ENCODE data around the gene NRXN3. TPM values are rescaled to one million over a fixed set of nuclear protein-coding genes. Genes with fewer than 3 reads are reported as not detected.

Gene NRXN3
- total and polyA plus RNA-seq, 4 donors: 21.9 to 73.4 (median 65.7) TPM

GRCh38 chr14:79911744-79912143 is 1741.6 kb downstream of the NRXN3 start:
- Histone ChIP-seq H3K4me1 (ENCODE audit: control insufficient read depth, insufficient read depth, low read length) (no peaks in the 10 kb centered on the region), H3K27me3 (ENCODE audit: control insufficient read depth, insufficient read depth, low read length) (no peaks in the 10 kb centered on the region), H3K27ac (ENCODE audit: low read depth, low read length) (no peak overlapping the region), H3K9me3 (ENCODE audit: control insufficient read depth, insufficient read depth, low read length) (no peaks in the 10 kb centered on the region), H3K4me3 (ENCODE audit: low read depth, low read length) (no peak overlapping the region), H3K36me3 (ENCODE audit: control insufficient read depth, insufficient read depth, low read length) (no peaks in the 10 kb centered on the region)
- no peak for DNase-seq (ENCODE audit: low read depth in 4 of 6, low spot score in 6 of 6)
- no CpG with 5 or more reads among the region's 4 CpGs for WGBS (ENCODE audit: insufficient coverage)

GRCh38 chr14:79914595-79914994 is 1744.4 kb downstream of the NRXN3 start:
- DNase-seq (ENCODE audit: low read depth in 4 of 6, low spot score in 6 of 6): no peak
- Histone ChIP-seq H3K9me3 (ENCODE audit: control insufficient read depth, insufficient read depth, low read length) (no peaks in the 10 kb centered on the region), H3K4me1 (ENCODE audit: control insufficient read depth, insufficient read depth, low read length) (no peaks in the 10 kb centered on the region), H3K27me3 (ENCODE audit: control insufficient read depth, insufficient read depth, low read length) (no peaks in the 10 kb centered on the region), H3K36me3 (ENCODE audit: control insufficient read depth, insufficient read depth, low read length) (no peaks in the 10 kb centered on the region), H3K4me3 (ENCODE audit: low read depth, low read length) (no peak overlapping the region), H3K27ac (ENCODE audit: low read depth, low read length) (no peak overlapping the region)
- no CpG with 5 or more reads among the region's 2 CpGs for WGBS (ENCODE audit: insufficient coverage)

DNA sequence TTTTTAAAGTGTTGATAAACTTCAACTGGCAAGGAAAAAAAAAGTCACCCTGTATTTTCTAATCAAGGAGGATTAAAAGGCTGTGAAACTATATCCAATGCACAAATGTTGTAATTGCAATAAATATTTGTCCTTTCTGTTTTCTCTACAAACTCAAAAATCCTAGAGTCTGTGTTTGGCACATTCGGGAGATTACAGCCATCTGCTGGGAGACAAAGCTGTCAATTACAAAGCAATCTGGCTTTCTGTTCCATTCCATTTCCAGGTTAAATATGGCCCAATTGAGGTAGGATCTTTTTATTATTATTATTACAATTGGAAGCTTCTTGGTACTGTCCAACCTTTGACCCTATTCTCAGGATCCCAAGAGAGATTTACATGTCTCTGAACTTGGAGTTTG is 1745.2 kb downstream of the NRXN3 start:
- no peaks in the 10 kb centered on the region for H3K36me3 ChIP-seq (ENCODE audit: control insufficient read depth, insufficient read depth, low read length)
- no peaks in the 10 kb centered on the region for H3K4me1 ChIP-seq (ENCODE audit: control insufficient read depth, insufficient read depth, low read length)
- WGBS (ENCODE audit: insufficient coverage): no CpG with 5 or more reads among the region's 1 CpG
- no peak overlapping the region for H3K4me3 ChIP-seq (ENCODE audit: low read depth, low read length)
- no peaks in the 10 kb centered on the region for H3K27me3 ChIP-seq (ENCODE audit: control insufficient read depth, insufficient read depth, low read length)
- DNase-seq (ENCODE audit: low read depth in 4 of 6, low spot score in 6 of 6): peak in 1 of 6 donors; percentile 33
- H3K9me3 ChIP-seq (ENCODE audit: control insufficient read depth, insufficient read depth, low read length): no peaks in the 10 kb centered on the region
- no peak overlapping the region for H3K27ac ChIP-seq (ENCODE audit: low read depth, low read length)

DNA sequence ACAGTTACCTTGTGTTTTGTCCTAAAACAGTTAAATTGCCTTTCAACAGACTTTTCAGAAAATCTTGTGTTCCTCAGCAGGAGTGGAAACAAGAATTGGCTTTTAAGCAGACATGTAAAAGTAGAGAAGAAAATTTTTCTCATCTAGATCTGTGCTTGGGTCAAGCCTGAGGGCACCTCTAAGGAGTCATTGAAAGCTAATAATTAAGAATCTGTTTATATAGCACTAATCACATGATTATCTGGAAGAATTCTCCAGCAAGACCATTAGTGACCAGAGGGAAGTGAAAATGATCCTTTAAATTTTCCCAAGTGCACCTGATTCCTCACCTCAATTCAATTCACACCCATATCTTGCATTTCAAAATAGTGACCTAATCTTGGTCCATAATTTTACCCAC is 1746.1 kb downstream of the NRXN3 start:
- no peak for DNase-seq (ENCODE audit: low read depth in 4 of 6, low spot score in 6 of 6)
- Histone ChIP-seq H3K27ac (ENCODE audit: low read depth, low read length) (no peak overlapping the region), H3K4me3 (ENCODE audit: low read depth, low read length) (no peak overlapping the region), H3K27me3 (ENCODE audit: control insufficient read depth, insufficient read depth, low read length) (no peaks in the 10 kb centered on the region), H3K9me3 (ENCODE audit: control insufficient read depth, insufficient read depth, low read length) (no peaks in the 10 kb centered on the region), H3K36me3 (ENCODE audit: control insufficient read depth, insufficient read depth, low read length) (no peaks in the 10 kb centered on the region), H3K4me1 (ENCODE audit: control insufficient read depth, insufficient read depth, low read length) (no peaks in the 10 kb centered on the region)

GRCh38 chr14:79916892-79917291 is 1746.7 kb downstream of the NRXN3 start:
- H3K4me3 ChIP-seq (ENCODE audit: low read depth, low read length): no peak overlapping the region
- no peak overlapping the region for H3K27ac ChIP-seq (ENCODE audit: low read depth, low read length)
- WGBS (ENCODE audit: insufficient coverage): no CpG with 5 or more reads among the region's 1 CpG
- no peaks in the 10 kb centered on the region for H3K36me3 ChIP-seq (ENCODE audit: control insufficient read depth, insufficient read depth, low read length)
- no peaks in the 10 kb centered on the region for H3K27me3 ChIP-seq (ENCODE audit: control insufficient read depth, insufficient read depth, low read length)
- no peak for DNase-seq (ENCODE audit: low read depth in 4 of 6, low spot score in 6 of 6)
- H3K4me1 ChIP-seq (ENCODE audit: control insufficient read depth, insufficient read depth, low read length): no peaks in the 10 kb centered on the region
- no peaks in the 10 kb centered on the region for H3K9me3 ChIP-seq (ENCODE audit: control insufficient read depth, insufficient read depth, low read length)

Small RNAs within 50 kb of the gene (small RNA-seq; reads per million reads assigned to genes)
- gene RNA5SP388 (ENCODE audit: low replicate concordance): 0.06 reads per million
